Natural killer cell (primary cell): ENCODE measurements around the gene PRSS53. TPM values are rescaled to one million over a fixed set of nuclear protein-coding genes. Genes with fewer than 3 reads are reported as not detected.
"Not testable (repeated sequence)": the region's sequence is repeated elsewhere in the genome, so short reads cannot be mapped to it uniquely, and the experiment has no call there.

Experiments used
- ATAC-seq, 3 donors: fragments of 150-1000 bp in 2 of 3; fragments of 200-7000 bp in 1 of 3; cut with Tn5 transposase; 1 replicate in 1 of 3; 2 replicates in 2 of 3; pipeline ENCODE4 v1.10.0; 2021; ENCODE audit warnings: mild to moderate bottlenecking in 2 of 3, moderate library complexity in 2 of 3
- DNase-seq, 2 donors: peaks; one replicate each; pipeline versions ENCODE4 v3.0.0 to v3.0.0-alpha.2; 2013 to 2021; ENCODE audit warnings: mixed read lengths in 1 of 2
- H3K27ac ChIP-seq: one replicate; pipeline ENCODE4 v1.5.1; 2013; ENCODE audit warnings: mild to moderate bottlenecking, low read length
- H3K27me3 ChIP-seq: one replicate; pipeline ENCODE4 v1.6.1; 2013; ENCODE audit warnings: low read length; ENCODE audit not compliant: control insufficient read depth, insufficient read depth
- H3K36me3 ChIP-seq: one replicate; pipeline ENCODE4 v1.6.1; 2013; ENCODE audit warnings: low read length; ENCODE audit not compliant: control insufficient read depth, insufficient read depth
- H3K4me1 ChIP-seq: one replicate; pipeline ENCODE4 v1.6.1; 2013; ENCODE audit warnings: low read length; ENCODE audit not compliant: control insufficient read depth, insufficient read depth
- H3K4me3 ChIP-seq: one replicate; pipeline ENCODE4 v1.5.1; 2013; ENCODE audit warnings: low read length
- H3K9me3 ChIP-seq: one replicate; pipeline ENCODE4 v1.6.1; 2013; ENCODE audit warnings: low read length; ENCODE audit not compliant: control insufficient read depth, insufficient read depth
- H3K27ac Mint-ChIP-seq, 2 donors: one replicate each; pipeline ENCODE4 v1.8.0; 2022; ENCODE audit warnings: mild to moderate bottlenecking in 2 of 2, mixed read lengths in 2 of 2, moderate library complexity in 1 of 2
- H3K27me3 Mint-ChIP-seq, 2 donors: one replicate each; pipeline ENCODE4 v1.8.0; 2022; ENCODE audit warnings: low read depth in 2 of 2, mixed read lengths in 2 of 2
- H3K36me3 Mint-ChIP-seq: one replicate; pipeline ENCODE4 v1.8.0; 2022; ENCODE audit warnings: mixed read lengths
- H3K4me1 Mint-ChIP-seq, 2 donors: one replicate each; pipeline ENCODE4 v1.8.0; 2022; ENCODE audit warnings: mixed read lengths in 2 of 2
- H3K4me3 Mint-ChIP-seq: one replicate; pipeline ENCODE4 v1.8.0; 2022; ENCODE audit warnings: mild to moderate bottlenecking, moderate library complexity, mixed read lengths
- H3K9me3 Mint-ChIP-seq, 2 donors: one replicate each; pipeline ENCODE4 v1.8.0; 2022; ENCODE audit warnings: mixed read lengths in 2 of 2
- WGBS: methylation state at CpG from one replicate; pipeline ENCODE4 v1.1.7; 2013; ENCODE audit warnings: missing lambda C conversion rate; ENCODE audit not compliant: insufficient coverage; 5-methylcytosine and 5-hydroxymethylcytosine counted together
- intact Hi-C: fragments of 100-400 bp; cut with micrococcal nuclease; formaldehyde crosslinking; loops from one replicate; pipeline ENCODE4 v1.14.2; 2022
- total RNA-seq, 4 donors: library from RNA; stranded (reverse); fragments of 120-200 nt in 1 of 4; gene quantifications; one replicate each; pipeline versions ENCODE4 v1.2.3 to v1.2.4, GENCODE V29; 2013 to 2022
- TF ChIP-seq, protein P1 (sequence below): fragments of 200-600 bp; IDR thresholded peaks from one replicate; pipeline ENCODE4 v1.8.0; 2022; ENCODE audit warnings: antibody characterized with exemption

PRSS53 gene
- total RNA-seq, 3 donors from 2014 or later (not counting 1 experiment from before 2014, with no cell fraction given), result 4.3 to 7.4 (median 5.1) TPM

- TF ChIP-seq, protein P1, sequence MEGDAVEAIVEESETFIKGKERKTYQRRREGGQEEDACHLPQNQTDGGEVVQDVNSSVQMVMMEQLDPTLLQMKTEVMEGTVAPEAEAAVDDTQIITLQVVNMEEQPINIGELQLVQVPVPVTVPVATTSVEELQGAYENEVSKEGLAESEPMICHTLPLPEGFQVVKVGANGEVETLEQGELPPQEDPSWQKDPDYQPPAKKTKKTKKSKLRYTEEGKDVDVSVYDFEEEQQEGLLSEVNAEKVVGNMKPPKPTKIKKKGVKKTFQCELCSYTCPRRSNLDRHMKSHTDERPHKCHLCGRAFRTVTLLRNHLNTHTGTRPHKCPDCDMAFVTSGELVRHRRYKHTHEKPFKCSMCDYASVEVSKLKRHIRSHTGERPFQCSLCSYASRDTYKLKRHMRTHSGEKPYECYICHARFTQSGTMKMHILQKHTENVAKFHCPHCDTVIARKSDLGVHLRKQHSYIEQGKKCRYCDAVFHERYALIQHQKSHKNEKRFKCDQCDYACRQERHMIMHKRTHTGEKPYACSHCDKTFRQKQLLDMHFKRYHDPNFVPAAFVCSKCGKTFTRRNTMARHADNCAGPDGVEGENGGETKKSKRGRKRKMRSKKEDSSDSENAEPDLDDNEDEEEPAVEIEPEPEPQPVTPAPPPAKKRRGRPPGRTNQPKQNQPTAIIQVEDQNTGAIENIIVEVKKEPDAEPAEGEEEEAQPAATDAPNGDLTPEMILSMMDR, result no peak
- WGBS, result 95% methylated on average over 25 of the region's 28 CpGs
- DNase-seq, result no peak
- Mint-ChIP-seq H3K9me3 (no peaks in the 10 kb centered on the region), H3K27ac (peak overlapping the region in 1 of 2 donors; percentile 64), H3K27me3 (no peaks in the 10 kb centered on the region), H3K4me1 (peaks cover 19 to 25% of the 10 kb centered on the region in 2 donors), H3K36me3 (no peaks in the 10 kb centered on the region), H3K4me3 (no peak overlapping the region)
- peaks cover 19% of the 10 kb centered on the region for H3K36me3 ChIP-seq
- H3K4me1 ChIP-seq, result peaks cover 21% of the 10 kb centered on the region
- H3K27ac ChIP-seq, result no peak overlapping the region
- ATAC-seq, result no peak
- no peaks in the 10 kb centered on the region for H3K9me3 ChIP-seq
- H3K4me3 ChIP-seq, result no peak overlapping the region
- no peaks in the 10 kb centered on the region for H3K27me3 ChIP-seq
- intact Hi-C loops, result loop anchor here (5.0 kb wide), 1 partner anchor 36 kb away; no protein-coding TSS in a partner anchor
Observed at GRCh38 chr16:31106509-31107464, 18.0 kb upstream of the PRSS53 start.

GRCh38 chr16:31105677-31106213 lies 17.0 kb upstream of the PRSS53 start:
- peak overlapping the region; percentile 46 to 60 for H3K27ac Mint-ChIP-seq
- H3K4me3 ChIP-seq, result no peak overlapping the region

GRCh38 chr16:31100876-31101641 lies 12.3 kb upstream of the PRSS53 start:
- H3K4me3 ChIP-seq, intact Hi-C loops, H3K27me3 Mint-ChIP-seq, H3K27ac ChIP-seq, H3K4me1 Mint-ChIP-seq, H3K9me3 ChIP-seq, H3K36me3 ChIP-seq, H3K27me3 ChIP-seq, H3K4me3 Mint-ChIP-seq, H3K36me3 Mint-ChIP-seq, ATAC-seq, DNase-seq, H3K4me1 ChIP-seq, H3K27ac Mint-ChIP-seq, H3K9me3 Mint-ChIP-seq: not testable (repeated sequence)
- 88% methylated on average over 12 of the region's 13 CpGs for WGBS

More at GRCh38 chr16:31105677-31106213, 17.0 kb upstream of the PRSS53 start:
- Mint-ChIP-seq H3K4me3 (peak overlapping the region; percentile 65), H3K9me3 (no peaks in the 10 kb centered on the region), H3K36me3 (no peaks in the 10 kb centered on the region), H3K4me1 (peaks cover 19 to 25% of the 10 kb centered on the region in 2 donors), H3K27me3 (no peaks in the 10 kb centered on the region)
- 8% methylated on average over 30 of the region's 33 CpGs for WGBS
- Histone ChIP-seq H3K9me3 (no peaks in the 10 kb centered on the region), H3K27ac (no peak overlapping the region), H3K4me1 (peaks cover 21% of the 10 kb centered on the region), H3K27me3 (no peaks in the 10 kb centered on the region), H3K36me3 (peaks cover 10% of the 10 kb centered on the region)
- peak; percentile 82 to 83 for DNase-seq
- intact Hi-C loops, result loop anchor here (5.0 kb wide), 1 partner anchor 37 kb away; no protein-coding TSS in a partner anchor
- TF ChIP-seq, protein P1, result peak; percentile 74
- peak; percentile 92 to 95 (median 94) for ATAC-seq
